ENCODE measurements around the gene SNX21. TPM values are rescaled to one million over a fixed set of nuclear protein-coding genes. Genes with fewer than 3 reads are reported as not detected.

SNX21 gene
- total RNA-seq, 1 donor from 2014 or later, result 20.1 TPM

GRCh38 chr20:45890985-45891983, 57.7 kb downstream of the SNX21 start, which contains the start of the genes CTSA and NEURL2:
CTSA (plus strand) TSS chr20:45891335; CDS start chr20:45891569, 234 bp downstream.
NEURL2 (minus strand) TSS chr20:45891208; CDS start chr20:45890991, 217 bp downstream.
- no peak for DNase-seq (ENCODE audit: low read depth)
- TF ChIP-seq CTCF (conservative IDR thresholded peaks at IDR 0.05; ENCODE audit: low read depth, low read length), result no peak

GRCh38 chr20:45892049-45892825, 58.6 kb downstream of the SNX21 start:
- peak; percentile 53 for TF ChIP-seq CTCF (conservative IDR thresholded peaks at IDR 0.05; ENCODE audit: low read depth, low read length)
- no peak for DNase-seq (ENCODE audit: low read depth)
- H3K4me3 ChIP-seq (ENCODE audit: low read depth, low read length), result peak overlapping the region; percentile 87

More at GRCh38 chr20:45890985-45891983, 57.7 kb downstream of the SNX21 start, which contains the start of the genes CTSA and NEURL2:
- peak within 1 kb of the TSS; percentile 87 for H3K4me3 ChIP-seq (ENCODE audit: low read depth, low read length)

Other genes starting within 250 kb of the SNX21 start
- not detected in 2 replicates for gene WFDC10A, start 204.1 kb upstream of the SNX21 start, total RNA-seq
- gene WFDC9, start 202.5 kb upstream of the SNX21 start, total RNA-seq, result not detected in 2 replicates
- gene WFDC11, start 163.6 kb upstream of the SNX21 start, total RNA-seq, result not detected in 2 replicates
- gene WFDC13, start 131.8 kb upstream of the SNX21 start, total RNA-seq, result not detected in 2 replicates
- gene WFDC10B, start 128.8 kb upstream of the SNX21 start, total RNA-seq, result not detected in 2 replicates
- gene SPINT4, start 111.5 kb upstream of the SNX21 start, total RNA-seq, result not detected in 2 replicates
- 0.43 and 0.69 TPM in 2 replicates for gene WFDC3, start 41.9 kb upstream of the SNX21 start, total RNA-seq
- 23.1 and 34.7 TPM in 2 replicates for gene DNTTIP1, start 41.8 kb upstream of the SNX21 start, total RNA-seq
- gene UBE2C, start 21.2 kb upstream of the SNX21 start, total RNA-seq, result 345 and 447 TPM in 2 replicates
- gene TNNC2, start 6.5 kb upstream of the SNX21 start, total RNA-seq, result not detected in 2 replicates
- gene ACOT8, start 23.6 kb downstream of the SNX21 start, total RNA-seq, result 29.1 and 33.0 TPM in 2 replicates
- 1.2 and 3.0 TPM in 2 replicates for gene ZSWIM3, start 23.8 kb downstream of the SNX21 start, total RNA-seq
- gene ZSWIM1, start 47.4 kb downstream of the SNX21 start, total RNA-seq, result 7.3 and 14.2 TPM in 2 replicates
- 0.87 TPM in 1 of 2 replicates, not detected in the other for gene SPATA25, start 53.8 kb downstream of the SNX21 start, total RNA-seq
- gene NEURL2, start 57.4 kb downstream of the SNX21 start, total RNA-seq, result 3.2 and 6.9 TPM in 2 replicates
- gene CTSA, start 57.5 kb downstream of the SNX21 start, total RNA-seq, result 42.7 and 62.5 TPM in 2 replicates
- gene PLTP, start 78.4 kb downstream of the SNX21 start, total RNA-seq, result 20.9 and 38.5 TPM in 2 replicates
- gene PCIF1, start 100.9 kb downstream of the SNX21 start, total RNA-seq, result 17.9 and 18.3 TPM in 2 replicates
- gene ZNF335, start 138.4 kb downstream of the SNX21 start, total RNA-seq, result 14.9 and 16.0 TPM in 2 replicates
- gene MMP9, start 175.1 kb downstream of the SNX21 start, total RNA-seq, result 0.80 and 1.4 TPM in 2 replicates
- not detected in 2 replicates for gene SLC12A5, start 195.4 kb downstream of the SNX21 start, total RNA-seq

Measured in epithelial cell of proximal tubule (primary cell).